HG02852 (cell line): ENCODE data around the gene C2CD4A.
"Not testable (repeated sequence)": the region's sequence is repeated elsewhere in the genome, so short reads cannot be mapped to it uniquely, and the experiment has no call there.

Source experiments
- ATAC-seq: cut with Tn5 transposase; IDR thresholded peaks from one replicate; pipeline ENCODE4 v1.9.1; 2021; ENCODE audit warnings: mild to moderate bottlenecking, moderate library complexity; ENCODE audit not compliant: unreplicated experiment

Gene C2CD4A

GRCh38 chr15:62066663-62067447 lies at the start of gene C2CD4A:
Gene C2CD4A (plus strand): TSS chr15:62066977. CDS start chr15:62067614, 637 bp downstream.
- ATAC-seq: no peak

- no peak for ATAC-seq
These were observed 46.1 kb upstream of the C2CD4A start for GRCh38 chr15:62020576-62021160.

GRCh38 chr15:62021991-62022600 lies 44.7 kb upstream of the C2CD4A start:
- ATAC-seq: no peak

GRCh38 chr15:62026487-62027262 lies 40.1 kb upstream of the C2CD4A start:
- ATAC-seq: no peak

- ATAC-seq: no peak
These were observed 39.6 kb upstream of the C2CD4A start for GRCh38 chr15:62027263-62027565.

GRCh38 chr15:62027916-62028315 lies 38.9 kb upstream of the C2CD4A start:
- ATAC-seq: no peak

GRCh38 chr15:62035256-62035924 lies 31.4 kb upstream of the C2CD4A start:
- no peak for ATAC-seq

GRCh38 chr15:62046078-62046743 lies 20.6 kb upstream of the C2CD4A start:
- peak; percentile 60 for ATAC-seq

- ATAC-seq: peak; percentile 41
These were observed 19.4 kb upstream of the C2CD4A start for GRCh38 chr15:62047282-62047827.

GRCh38 chr15:62048254-62048653 lies 18.5 kb upstream of the C2CD4A start:
- not testable (repeated sequence) for ATAC-seq

- no peak for ATAC-seq
These were observed 16.7 kb upstream of the C2CD4A start for GRCh38 chr15:62050115-62050514.

GRCh38 chr15:62051166-62051565 lies 15.6 kb upstream of the C2CD4A start:
- ATAC-seq: no peak

GRCh38 chr15:62052713-62053112 lies 14.1 kb upstream of the C2CD4A start:
- no peak for ATAC-seq

GRCh38 chr15:62053439-62054085 lies 13.2 kb upstream of the C2CD4A start:
- ATAC-seq: no peak

GRCh38 chr15:62054979-62055378 lies 11.8 kb upstream of the C2CD4A start:
- ATAC-seq: no peak

- no peak for ATAC-seq
These were observed 9.3 kb upstream of the C2CD4A start for GRCh38 chr15:62057341-62057980.

- ATAC-seq: no peak
These were observed 8.3 kb upstream of the C2CD4A start for GRCh38 chr15:62058327-62059028.

- no peak for ATAC-seq
These were observed 7.5 kb upstream of the C2CD4A start for GRCh38 chr15:62059108-62059815.
